CD4-positive, alpha-beta T cell treated with Interleukin-15 for 1 hour (primary cell): ENCODE measurements around the gene CHGA.

Experiments used
- DNase-seq: peaks from one replicate; pipeline ENCODE4 v3.0.0-alpha.2; 2020

Gene CHGA

DNA sequence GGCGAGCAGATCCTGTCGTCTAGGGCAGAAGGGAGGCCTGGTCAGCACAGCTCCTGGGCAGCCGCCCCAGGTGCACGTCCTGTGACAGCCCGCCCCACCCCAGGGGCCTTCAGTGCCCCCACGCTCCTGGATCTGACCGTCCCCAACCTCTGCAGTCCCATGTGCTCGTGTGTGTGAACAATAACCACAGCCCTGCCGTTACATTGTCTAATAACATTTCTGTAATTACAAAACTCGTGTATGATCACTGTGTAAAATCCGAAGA is 39.8 kb downstream of the CHGA start:
- no peak for DNase-seq

DNA sequence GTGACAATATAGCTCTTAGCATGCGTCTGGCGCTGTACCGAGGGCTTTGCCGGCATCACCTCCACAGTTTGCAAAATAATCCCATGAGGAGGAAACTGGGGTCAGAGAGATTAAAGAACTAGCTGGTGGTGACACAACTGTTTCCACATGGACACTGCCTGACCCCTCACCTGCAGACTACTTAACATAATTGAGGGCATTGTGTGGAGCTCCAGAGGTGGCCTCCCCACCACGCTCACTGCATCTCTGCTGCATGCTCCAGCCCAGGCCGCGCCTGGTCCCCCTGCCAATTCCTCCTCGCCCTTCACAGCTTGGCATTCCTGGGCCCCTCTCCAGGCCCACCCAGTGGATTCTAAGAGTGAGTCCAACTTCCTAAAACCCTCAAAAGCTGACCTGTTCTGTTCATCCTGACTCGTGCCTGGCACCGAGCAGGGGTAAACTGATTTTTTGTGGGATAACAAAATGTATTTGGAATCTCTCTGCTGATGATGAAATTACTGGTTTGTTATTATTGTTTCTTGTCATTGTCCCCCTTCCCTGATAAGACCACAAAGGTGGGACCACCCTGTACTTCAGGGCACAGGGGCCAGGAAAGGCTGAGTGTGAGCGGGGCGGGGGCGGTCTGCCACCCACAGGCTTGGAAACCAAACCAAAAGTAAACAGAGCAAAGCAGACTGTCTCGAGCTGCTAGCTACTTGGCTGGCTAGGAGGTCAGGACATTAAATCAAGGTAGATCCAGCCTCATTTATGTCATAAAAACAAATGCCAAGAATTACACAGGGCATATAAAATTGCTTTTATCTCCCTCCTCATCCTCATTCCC is 40.6 kb downstream of the CHGA start:
- no peak for DNase-seq

DNA sequence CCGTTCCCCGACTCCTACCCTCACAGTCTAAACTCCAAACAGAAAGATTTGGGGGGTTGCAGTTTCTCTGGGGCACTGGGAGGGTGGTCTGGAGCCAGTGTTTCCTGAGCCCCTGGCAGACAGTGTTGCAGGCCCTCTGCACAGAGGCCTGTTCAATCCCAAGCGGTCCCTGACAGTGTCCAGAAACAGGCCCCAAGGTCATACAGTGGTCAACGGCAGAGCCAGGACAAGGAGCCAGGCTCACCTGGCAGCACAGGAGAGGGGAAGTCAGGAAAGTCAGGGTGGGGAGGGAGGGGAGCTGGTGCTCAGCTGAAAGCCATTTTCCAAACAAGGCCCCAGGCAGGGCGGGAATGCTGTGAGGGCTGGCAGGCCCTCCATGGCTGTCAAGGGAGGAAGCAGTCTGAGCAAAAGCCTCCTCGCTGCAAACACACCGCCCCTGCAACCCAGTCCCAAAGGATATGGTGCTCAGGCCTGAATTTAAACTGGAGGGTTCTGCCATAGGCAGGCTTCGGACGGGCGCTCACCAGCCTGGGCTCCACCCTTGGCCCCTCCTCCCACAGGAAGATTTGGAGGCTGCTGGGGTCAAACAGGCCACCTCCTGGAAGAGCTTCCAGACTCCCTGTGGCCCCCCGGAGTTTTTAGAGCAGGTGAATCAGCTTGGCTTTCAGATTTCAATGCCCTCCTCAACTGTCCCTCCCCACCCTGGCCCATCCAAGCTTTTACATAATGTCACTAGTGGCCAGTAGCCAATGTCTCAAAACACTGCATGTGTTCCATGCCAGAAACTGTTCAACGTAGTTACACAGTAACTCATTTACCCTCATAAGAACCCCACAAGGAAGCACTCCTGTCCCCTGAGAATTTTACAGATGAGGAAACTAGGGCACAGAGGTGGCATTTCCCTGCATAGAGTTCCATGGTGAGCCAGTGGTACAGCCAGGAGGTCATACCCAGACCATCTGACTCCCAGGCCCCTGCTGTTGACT is 41.5 kb downstream of the CHGA start:
- no peak for DNase-seq

DNA sequence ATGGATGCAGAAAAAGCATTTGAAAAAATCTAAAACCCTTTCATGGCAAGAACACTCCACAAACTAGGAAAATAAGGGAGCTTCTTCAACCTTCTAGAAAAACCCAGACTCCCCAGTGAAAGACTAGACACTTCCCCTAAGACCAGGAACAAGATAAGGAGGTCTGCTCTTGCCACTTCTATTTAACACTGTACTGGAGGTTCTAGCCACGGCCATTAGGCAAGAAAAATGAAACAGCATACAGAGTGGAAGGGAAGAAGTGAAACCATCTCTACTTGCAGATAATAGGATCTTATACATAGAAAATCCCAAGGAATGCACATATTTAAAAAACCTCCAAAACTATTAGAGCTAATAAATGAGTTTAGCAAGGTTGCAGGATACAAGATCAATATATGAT is 42.3 kb downstream of the CHGA start:
- no peak for DNase-seq

DNA sequence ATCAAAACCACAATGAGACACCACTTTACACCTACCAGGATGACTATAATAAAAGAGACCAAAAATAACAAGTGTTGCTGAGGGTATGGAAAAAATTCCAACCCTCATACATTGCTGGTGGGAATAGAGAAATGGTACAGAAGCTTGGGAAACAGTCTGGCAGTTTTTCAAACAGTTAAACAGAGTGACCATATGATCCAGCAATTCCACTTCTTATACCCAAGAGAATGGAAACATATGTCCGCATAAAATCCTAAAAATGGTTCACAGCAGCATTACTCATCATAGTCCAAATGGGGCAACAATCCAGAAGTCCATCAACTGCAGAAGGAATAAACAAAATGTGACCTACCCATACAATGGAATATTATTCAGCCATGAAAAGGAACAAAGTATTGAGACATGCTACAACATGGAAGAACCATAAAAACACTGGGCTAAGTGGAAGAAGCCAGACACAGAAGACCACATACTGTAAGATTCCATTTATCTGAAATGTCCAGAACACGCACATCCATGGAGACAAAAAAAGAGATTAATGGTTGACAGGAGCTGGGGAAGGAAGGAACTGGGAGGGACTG is 44.5 kb downstream of the CHGA start:
- DNase-seq: no peak

DNA sequence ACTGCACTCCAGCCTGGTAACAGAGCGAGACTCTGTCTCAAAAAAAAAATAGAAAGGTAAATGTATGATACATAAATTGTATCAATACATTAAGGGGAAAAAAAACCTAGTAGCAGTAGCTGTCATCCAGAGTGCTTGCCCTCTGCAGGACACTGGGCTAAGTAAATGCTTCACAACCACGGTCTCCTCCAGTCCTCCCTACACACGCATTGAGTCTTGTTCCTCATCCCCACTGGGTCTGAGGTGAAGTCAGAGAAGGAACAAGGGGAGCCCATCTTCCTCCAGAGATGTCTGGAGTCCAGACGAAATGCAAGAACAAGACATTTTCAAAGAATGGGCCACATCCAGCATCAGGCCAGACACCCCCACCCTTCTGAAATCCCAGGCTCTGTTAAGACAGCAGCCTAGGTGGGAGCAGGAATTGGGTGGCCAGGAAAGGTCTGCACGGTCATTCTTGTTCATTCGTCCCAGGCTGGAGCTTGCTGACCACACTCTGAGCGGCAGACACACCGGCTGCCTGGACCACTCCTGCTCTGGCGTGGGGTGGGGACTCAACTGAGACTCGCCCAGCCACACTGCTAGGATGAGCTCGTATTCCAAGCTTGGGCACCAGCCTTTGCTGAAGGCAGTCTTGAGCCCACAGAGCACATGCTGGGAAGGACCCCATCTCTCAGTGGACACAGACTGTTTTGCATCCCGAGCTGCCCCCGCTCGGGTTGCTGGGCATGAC is 45.5 kb downstream of the CHGA start:
- DNase-seq: no peak

DNA sequence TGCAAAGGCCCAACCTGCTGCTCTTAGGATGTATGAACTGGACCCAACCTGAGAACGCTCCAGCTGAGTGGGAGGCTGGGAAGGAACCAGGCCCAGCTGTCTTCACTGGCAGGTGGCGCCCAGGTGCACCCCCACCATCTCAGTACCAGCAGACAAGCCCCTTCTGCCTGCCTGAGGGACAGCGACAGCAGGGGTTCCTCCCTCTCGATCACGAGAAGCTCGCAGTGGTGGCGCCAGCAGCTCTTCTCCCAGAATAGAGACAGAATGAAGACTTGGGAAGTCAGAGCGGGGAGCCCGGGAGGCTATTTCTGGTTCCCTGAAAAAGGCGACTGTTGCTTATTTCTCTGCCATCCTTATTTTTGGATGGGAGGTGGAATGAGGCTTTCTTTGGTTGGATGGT is 46.5 kb downstream of the CHGA start:
- DNase-seq: no peak

DNA sequence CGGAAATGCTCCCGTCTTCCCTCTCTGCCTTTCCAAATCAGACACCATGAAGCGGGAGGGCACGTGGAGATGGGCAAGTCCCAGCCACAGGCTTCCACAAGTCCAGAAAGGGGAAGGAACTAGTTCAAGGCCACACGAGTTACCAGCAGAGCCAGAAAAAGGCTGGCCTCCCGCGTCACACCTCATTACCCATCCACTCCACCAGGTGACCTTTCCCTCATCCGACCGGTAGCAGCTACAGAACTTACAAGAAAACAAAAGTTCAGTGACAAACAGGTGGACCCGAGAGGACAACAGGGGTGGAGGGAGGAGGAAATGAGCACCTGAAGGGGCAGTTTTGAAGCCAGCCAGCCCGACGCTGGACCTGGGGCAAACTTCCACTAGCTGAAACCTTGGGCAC is 46.9 kb downstream of the CHGA start:
- no peak for DNase-seq

DNA sequence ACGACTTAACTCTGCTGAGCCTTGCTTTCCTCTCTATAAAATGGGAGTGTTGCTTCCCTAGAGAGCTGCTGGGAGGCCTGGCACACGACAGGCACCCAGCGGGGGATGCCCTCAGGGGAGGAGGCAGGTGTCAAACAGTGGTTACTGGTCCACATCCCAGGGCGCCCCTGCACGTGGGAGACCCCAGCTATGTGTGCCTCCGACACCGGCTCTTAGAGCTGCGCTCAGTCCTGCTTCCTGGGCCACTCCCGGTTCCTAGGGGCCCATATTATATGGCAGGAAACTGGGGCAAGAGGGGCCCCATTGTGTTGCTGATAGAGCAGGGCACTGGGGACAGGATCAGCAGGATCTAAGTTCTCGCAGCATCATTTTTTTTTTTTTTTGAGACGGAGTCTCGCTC is 47.3 kb downstream of the CHGA start:
- DNase-seq: no peak

DNA sequence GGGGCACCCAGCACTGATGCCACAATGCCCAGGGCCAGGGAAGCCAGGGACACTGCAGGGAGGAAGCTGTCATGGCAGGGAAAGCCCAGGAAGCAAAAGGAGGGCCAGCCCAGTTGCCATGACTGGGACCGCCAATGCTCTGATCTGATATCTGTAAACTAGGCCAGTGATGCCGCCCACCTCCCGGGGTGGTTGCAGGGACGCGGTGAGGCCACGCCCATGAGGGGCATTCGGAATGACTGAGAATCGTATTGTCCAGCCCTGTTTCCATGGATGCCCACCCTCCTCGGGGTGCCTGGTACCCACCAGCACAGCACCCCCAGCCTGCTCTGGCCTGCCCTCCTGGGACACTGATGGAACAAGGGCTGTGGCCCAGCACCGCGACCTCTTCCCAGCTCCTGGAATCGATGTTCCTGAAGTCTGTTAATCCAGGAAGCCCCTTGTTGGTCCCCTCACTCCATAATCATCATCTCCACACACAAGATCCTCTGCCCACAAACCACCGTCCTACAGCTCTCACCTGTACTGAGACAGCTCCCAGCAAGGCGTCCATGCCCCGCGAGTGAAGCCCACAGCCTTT is 48.7 kb downstream of the CHGA start:
- no peak for DNase-seq

DNA sequence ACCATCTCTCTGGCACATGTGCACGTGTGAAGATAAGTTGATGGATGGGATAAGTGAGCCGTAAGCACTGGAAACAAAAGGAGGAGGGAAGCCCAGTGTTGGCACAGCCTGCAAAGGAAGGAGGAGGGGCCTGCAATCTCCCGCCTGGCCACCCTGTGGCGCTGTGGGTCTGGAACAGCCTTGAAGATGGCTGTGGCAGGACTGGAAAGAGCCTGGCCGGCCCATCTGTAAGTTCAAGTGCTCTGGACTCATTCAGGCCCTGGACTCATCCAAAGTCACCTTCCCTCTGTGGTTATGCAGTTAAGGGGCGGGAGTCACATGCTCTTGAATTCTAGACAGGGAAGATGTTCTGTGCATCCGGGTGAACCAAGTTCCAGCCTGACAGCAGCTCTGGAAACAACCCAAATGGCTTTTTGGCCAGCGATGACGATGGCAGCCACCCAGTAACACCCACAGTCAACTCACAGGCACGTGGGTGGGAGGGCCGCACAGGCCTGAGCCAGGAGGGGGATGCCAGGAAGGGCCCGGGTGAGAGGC is 50.4 kb downstream of the CHGA start:
- DNase-seq: no peak

DNA sequence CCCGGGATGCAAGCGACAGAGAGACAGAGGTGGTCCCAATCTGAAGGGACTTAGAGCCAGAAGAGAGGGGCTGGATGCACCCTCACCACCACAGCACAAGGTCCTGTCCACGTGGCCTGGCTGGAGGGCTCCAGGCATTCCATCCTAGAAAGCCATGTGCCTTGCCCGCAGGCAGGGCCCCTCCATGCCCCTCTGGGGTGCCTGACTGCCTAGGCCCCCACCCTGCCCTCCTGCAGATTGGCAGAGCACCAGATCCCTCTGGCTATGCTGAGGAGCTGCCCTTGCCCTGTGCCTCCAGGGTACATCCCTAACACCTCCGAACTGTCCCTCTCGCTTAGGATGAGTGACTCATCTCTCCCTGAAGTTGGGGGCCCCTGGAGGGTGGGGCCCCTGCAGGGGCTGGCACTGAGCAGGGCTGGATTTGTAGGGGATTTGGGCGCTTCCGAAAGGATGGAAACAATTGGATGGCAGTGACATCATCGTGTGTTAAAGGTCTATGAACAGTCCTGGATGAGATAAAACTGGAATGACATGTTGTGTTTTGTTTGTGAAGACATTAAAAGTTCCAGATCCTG is 50.9 kb downstream of the CHGA start:
- no peak for DNase-seq

DNA sequence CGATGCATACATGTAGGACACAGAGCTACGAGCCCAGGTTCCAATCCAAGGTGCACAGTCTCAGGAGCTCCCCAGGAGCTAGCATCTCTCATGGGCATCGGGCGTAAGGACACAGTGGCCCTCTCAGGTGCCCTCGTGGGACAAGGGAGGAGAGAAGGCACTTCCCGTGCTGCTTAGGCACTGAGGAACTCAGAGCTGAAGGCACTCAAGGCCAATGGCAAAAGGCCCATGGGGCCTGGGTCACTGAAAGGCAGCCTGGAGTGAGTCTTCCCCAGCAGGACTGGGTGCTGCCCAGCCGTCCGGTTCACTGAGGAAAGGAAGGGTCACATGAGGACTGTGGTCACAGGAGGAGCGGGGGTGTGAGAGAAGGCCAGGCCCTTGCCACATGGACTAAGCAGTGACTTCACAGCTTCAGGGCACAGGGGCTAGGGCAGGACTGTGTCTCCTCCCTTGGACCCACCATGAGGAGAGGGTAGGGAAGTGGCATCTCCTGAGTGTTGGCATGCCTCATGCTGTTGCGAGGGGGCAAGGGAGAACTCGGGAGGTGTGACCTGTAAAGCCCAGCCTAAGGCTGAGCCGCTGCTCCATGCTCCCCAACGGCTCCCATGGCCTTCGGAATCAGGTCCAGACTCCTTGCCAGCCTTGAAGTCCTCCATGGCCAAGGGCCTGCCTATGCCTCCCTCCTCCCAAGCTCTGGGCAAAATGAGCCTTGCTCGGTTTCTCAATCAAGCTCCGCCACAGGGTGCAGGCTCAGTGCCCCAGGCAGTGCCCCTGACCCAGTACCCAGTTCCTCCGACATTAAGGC is 51.8 kb downstream of the CHGA start:
- DNase-seq: no peak

DNA sequence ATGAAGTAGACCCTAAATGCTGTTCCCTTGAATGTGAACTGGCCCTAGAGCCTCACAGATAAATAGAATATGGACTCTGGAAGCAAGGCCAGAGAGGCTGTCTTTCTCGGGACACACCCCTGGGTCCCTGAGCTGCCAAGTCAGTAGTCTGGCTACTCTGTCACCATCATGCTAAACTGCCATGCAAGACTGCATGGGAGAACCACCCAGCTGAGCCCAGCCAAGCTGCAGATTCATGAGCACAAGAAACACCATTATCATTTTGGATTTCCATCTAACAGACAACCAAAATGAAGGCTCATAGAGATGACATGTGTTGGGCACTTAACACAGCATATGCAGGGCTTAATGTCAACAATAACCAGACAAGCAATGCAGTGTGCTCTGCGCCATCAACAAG is 53.3 kb downstream of the CHGA start:
- no peak for DNase-seq

DNA sequence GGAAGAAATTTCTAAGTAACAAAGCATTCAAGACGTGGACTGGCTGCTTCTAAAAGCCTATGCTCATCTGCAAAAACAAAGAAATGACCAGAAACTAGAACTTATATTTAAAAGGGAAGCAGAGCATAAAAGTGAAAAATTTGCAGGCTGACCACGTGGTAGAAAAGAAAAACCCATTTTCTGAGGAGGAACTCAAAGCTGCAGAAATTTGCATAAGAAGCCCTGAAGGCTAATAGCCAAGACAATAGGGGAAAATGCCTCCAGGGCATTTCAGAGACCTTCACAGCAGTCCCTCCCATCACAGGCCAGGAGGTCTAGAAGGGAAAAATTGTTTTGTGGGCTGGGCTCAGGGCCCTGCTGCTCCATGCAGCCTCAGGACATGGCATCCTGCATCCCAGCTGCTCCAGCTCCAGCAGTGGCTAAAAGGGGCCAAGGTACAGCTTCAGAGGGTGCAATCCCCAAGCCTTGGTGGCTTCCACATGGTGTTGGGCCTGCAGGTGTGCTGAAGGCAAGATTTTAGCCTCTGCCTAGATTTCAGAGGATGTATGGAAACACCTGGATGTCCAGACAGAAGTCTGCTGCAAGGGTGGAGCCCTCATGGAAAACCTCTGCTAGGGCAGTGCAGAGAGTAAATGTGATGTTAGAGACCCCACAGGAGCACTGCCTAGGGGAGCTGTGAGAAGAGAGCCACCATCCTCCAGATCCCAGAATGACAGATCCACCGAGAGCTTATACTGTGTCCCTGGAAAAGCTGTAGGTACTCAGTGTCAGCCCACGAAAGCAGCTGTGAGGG is 55.5 kb downstream of the CHGA start:
- DNase-seq: no peak

DNA sequence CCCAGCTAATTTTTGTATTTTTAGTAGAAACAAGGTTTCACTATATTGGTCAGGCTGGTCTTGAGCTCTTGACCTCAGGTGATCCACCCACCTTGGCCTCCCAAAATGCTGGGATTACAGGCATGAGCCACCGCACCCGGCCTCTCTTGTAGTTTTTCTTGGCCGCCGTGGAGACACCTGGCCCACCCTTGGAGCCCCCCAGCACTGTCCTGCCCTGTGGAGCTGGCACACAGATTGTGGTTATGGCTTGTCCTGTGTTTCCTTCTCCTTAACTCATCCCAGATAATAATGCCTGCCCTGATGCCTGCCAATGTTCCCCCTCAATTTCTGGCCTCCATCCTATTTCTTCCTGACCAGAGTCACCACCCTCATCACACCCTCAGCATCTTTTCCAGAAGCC is 57.9 kb downstream of the CHGA start:
- DNase-seq: no peak

DNA sequence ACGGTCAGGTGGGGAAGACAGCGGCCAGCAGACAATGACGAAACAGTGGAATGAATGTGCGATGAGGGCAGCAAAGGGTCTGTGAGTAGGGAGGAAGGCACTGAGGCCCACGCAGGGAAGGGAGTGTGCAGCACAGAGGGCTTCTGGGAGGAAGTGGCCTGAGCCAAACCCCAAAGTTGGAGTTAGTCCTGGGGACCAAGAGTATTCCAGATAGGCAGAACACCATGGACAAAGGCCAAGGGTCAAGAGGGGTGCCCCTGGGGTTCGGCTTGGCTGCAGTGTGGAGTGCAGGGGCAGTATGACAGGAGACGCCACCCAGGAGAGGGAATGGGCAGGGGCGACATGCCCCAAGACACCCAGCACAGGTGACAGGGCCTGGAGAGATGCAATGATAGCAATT is 58.8 kb downstream of the CHGA start:
- DNase-seq: no peak

DNA sequence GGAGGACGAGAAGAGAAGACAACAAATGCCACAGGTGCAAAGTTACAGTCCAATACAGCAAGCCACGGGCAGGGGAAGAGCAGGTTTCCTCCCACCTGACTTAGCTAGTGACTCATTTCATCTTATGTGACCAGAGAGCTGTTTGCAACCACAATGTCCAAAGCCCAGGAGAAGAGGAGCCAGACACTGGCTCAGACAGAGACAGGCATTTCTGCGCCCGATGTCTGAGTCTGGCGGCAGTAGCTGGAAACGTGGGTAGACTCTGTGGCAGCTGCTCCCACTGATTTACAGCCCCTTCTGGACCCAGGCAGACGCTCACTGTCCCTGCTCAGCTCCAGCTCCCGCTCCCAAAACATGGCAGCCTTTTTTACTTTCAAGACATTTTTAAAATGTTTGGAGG is 60.0 kb downstream of the CHGA start:
- no peak for DNase-seq

DNA sequence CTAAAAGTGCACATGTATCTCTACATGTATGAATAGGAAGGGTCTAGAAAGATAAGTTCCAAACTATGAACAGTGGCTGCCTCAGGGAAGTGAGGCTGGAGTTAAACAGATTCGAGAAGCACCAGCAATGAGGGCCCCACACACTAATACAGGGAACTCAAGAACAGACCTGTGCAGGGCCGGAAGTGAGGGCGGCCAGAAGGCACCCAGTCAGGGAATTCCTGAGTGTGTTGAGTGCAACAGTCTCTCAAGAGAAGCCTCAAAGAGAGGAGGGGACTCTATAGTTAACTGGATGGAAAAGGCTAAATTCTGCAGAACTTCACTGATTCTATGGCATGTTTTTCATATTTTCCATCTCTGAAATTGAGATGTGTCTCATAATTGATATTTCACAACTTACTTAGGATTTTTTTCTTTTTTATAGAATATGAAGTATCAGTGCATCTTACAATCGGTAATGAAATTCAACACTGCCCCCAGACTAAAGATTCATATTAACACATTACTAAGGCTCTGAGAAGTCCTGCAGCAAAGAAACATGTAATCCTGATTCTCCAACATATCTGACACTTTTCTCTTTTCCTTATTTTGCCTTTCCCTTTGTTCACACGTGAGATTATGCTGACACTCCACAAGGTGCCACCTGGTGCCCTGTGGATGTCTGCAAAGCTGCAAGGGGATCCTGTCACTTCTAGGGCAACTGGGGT is 61.3 kb downstream of the CHGA start:
- DNase-seq: no peak
